LNCAP (cell line): Measurements from ENCODE around the gene OR10C1.

Source experiments
- CTCF ChIP-seq: fragments of 450-650 bp; IDR thresholded peaks from 2 replicates; pipeline ENCODE4 v1.5.1; 2017; ENCODE audit warnings: mild to moderate bottlenecking

Gene OR10C1

GRCh38 chr6:29439006-29439405, at the start of gene OR10C1:
Gene OR10C1 (plus strand): TSS chr6:29439306. CDS start chr6:29440016, 710 bp downstream.
- TF ChIP-seq CTCF = no peak

GRCh38 chr6:29395331-29395730, 43.8 kb upstream of the OR10C1 start, which contains the start of gene OR12D2:
Gene OR12D2 (plus strand): TSS chr6:29395631. CDS start chr6:29396700, 1,069 bp downstream.
- no peak for TF ChIP-seq CTCF

GRCh38 chr6:29399525-29399924, 39.6 kb upstream of the OR10C1 start:
- TF ChIP-seq CTCF = no peak

GRCh38 chr6:29403801-29404200, 35.3 kb upstream of the OR10C1 start:
- TF ChIP-seq CTCF = no peak

GRCh38 chr6:29414588-29414987, 24.5 kb upstream of the OR10C1 start, which contains the start of gene OR12D1:
Gene OR12D1 (plus strand): TSS chr6:29414928.
- TF ChIP-seq CTCF = peak; percentile 20; the same call in 1 of the 2 replicates

GRCh38 chr6:29419516-29419915, 19.6 kb upstream of the OR10C1 start:
- no peak for TF ChIP-seq CTCF

GRCh38 chr6:29424168-29424567, 14.9 kb upstream of the OR10C1 start:
- no peak for TF ChIP-seq CTCF

- TF ChIP-seq CTCF = no peak
Observed at GRCh38 chr6:29424575-29424974, 14.5 kb upstream of the OR10C1 start.
